H9 (cell line): ENCODE results near the gene ATAD1. TPM values are rescaled to one million over a fixed set of nuclear protein-coding genes. Genes with fewer than 3 reads are reported as not detected.

Experiments
- DNase-seq: peaks from one replicate; pipeline ENCODE4 v3.0.0-alpha.2; 2017
- H2AFZ ChIP-seq: one replicate; pipeline ENCODE4 v1.6.1; 2013; ENCODE audit warnings: mild to moderate bottlenecking, low read length, control low read depth, moderate library complexity
- H2AK5ac ChIP-seq: 2 replicates; pipeline ENCODE4 v1.6.1; 2013; ENCODE audit warnings: low read length, control low read depth, mixed read lengths; ENCODE audit not compliant: insufficient read length
- H2BK120ac ChIP-seq: one replicate; pipeline ENCODE4 v1.6.1; 2013; ENCODE audit warnings: low read depth, mild to moderate bottlenecking, low read length, control low read depth, inconsistent platforms; ENCODE audit not compliant: poor library complexity, severe bottlenecking
- H2BK12ac ChIP-seq: 2 replicates; pipeline ENCODE4 v1.6.1; 2013; ENCODE audit warnings: low read length, control low read depth, mixed read lengths, low read depth; ENCODE audit not compliant: insufficient read length
- H2BK15ac ChIP-seq: 2 replicates; pipeline ENCODE4 v1.6.1; 2013; ENCODE audit warnings: low read depth, low read length, control low read depth
- H2BK20ac ChIP-seq: one replicate; pipeline ENCODE4 v1.6.1; 2013; ENCODE audit warnings: low read depth, mild to moderate bottlenecking, low read length, control low read depth, inconsistent platforms; ENCODE audit not compliant: poor library complexity, severe bottlenecking
- H2BK5ac ChIP-seq: 2 replicates; pipeline ENCODE4 v1.6.1; 2013; ENCODE audit warnings: low read length, control low read depth, mixed read lengths; ENCODE audit not compliant: insufficient read length
- H3K14ac ChIP-seq: 2 replicates; pipeline ENCODE4 v1.6.1; 2013; ENCODE audit warnings: low read length, control low read depth; ENCODE audit not compliant: insufficient read depth
- H3K18ac ChIP-seq: 2 replicates; pipeline ENCODE4 v1.6.1; 2013; ENCODE audit warnings: low read depth, mild to moderate bottlenecking, mixed read lengths, low read length, control low read depth; ENCODE audit not compliant: insufficient read length
- H3K23ac ChIP-seq: 2 replicates; pipeline ENCODE4 v1.6.1; 2013; ENCODE audit warnings: low read length, control low read depth, mixed read lengths, low read depth; ENCODE audit not compliant: insufficient read length
- H3K23me2 ChIP-seq: 2 replicates; pipeline ENCODE4 v1.6.1; 2013; ENCODE audit warnings: low read depth, mild to moderate bottlenecking, mixed read lengths, low read length, control low read depth; ENCODE audit not compliant: insufficient read length, poor library complexity, severe bottlenecking
- H3K27ac ChIP-seq: 2 replicates; pipeline ENCODE4 v1.5.1; 2013; ENCODE audit warnings: low read length, control low read depth, mixed read lengths, low read depth; ENCODE audit not compliant: insufficient read length
- H3K27me3 ChIP-seq: 2 replicates; pipeline ENCODE4 v1.6.1; 2013; ENCODE audit warnings: low read length, control low read depth, inconsistent platforms; ENCODE audit not compliant: insufficient read depth
- H3K4ac ChIP-seq: 2 replicates; pipeline ENCODE4 v1.6.1; 2013; ENCODE audit warnings: low read depth, mild to moderate bottlenecking, control low read depth, inconsistent platforms, low read length, moderate library complexity
- H3K4me1 ChIP-seq: 2 replicates; pipeline ENCODE4 v1.6.1; 2013; ENCODE audit warnings: low read length, control low read depth, inconsistent platforms; ENCODE audit not compliant: insufficient read depth
- H3K4me2 ChIP-seq: 2 replicates; pipeline ENCODE4 v1.6.1; 2013; ENCODE audit warnings: low read length, control low read depth, mixed read lengths; ENCODE audit not compliant: insufficient read length, insufficient read depth
- H3K56ac ChIP-seq: 2 replicates; pipeline ENCODE4 v1.6.1; 2013; ENCODE audit warnings: low read depth, mild to moderate bottlenecking, mixed read lengths, low read length, control low read depth; ENCODE audit not compliant: insufficient read length
- H3K79me1 ChIP-seq: 2 replicates; pipeline ENCODE4 v1.6.1; 2013; ENCODE audit warnings: low read depth, mild to moderate bottlenecking, moderate library complexity, low read length, control low read depth, inconsistent platforms; ENCODE audit not compliant: insufficient read depth, poor library complexity, severe bottlenecking
- H3K79me2 ChIP-seq: 2 replicates; pipeline ENCODE4 v1.6.1; 2013; ENCODE audit warnings: low read length, control low read depth, inconsistent platforms; ENCODE audit not compliant: insufficient read depth
- H3K9ac ChIP-seq: 2 replicates; pipeline ENCODE4 v1.6.1; 2013; ENCODE audit warnings: low read length, control low read depth, mixed read lengths; ENCODE audit not compliant: insufficient read length; ENCODE audit errors: extremely low read depth
- H3K9me3 ChIP-seq: one replicate; pipeline ENCODE4 v1.6.1; 2013; ENCODE audit warnings: low read depth, low read length, inconsistent platforms; ENCODE audit not compliant: control insufficient read depth
- H3T11ph ChIP-seq: one replicate; pipeline ENCODE4 v1.6.1; 2013; ENCODE audit warnings: mild to moderate bottlenecking, low read length, control low read depth, inconsistent platforms
- H4K20me1 ChIP-seq: one replicate; pipeline ENCODE4 v1.6.1; 2013; ENCODE audit not compliant: control insufficient read depth, insufficient read length, insufficient read depth
- H4K5ac ChIP-seq: 2 replicates; pipeline ENCODE4 v1.6.1; 2013; ENCODE audit warnings: low read depth, mild to moderate bottlenecking, mixed read lengths, low read length, control low read depth; ENCODE audit not compliant: insufficient read length
- H4K8ac ChIP-seq: replicated peaks from 2 replicates; pipeline ENCODE4 v1.6.1; 2013; ENCODE audit warnings: low read length, control low read depth, mixed read lengths, low read depth; ENCODE audit not compliant: insufficient read length
- H4K91ac ChIP-seq: 2 replicates; pipeline ENCODE4 v1.6.1; 2013; ENCODE audit warnings: low read depth, mild to moderate bottlenecking, moderate library complexity, mixed read lengths, low read length, control low read depth; ENCODE audit not compliant: insufficient read length
- H3K27ac Mint-ChIP-seq, 3 experiments: 2 replicates in 2 of 3; 3 replicates in 1 of 3; pipeline ENCODE4 v1.8.0; 2020 to 2021; ENCODE audit warnings: mixed read lengths in 3 of 3, mild to moderate bottlenecking in 1 of 3, moderate library complexity in 1 of 3
- H3K27me3 Mint-ChIP-seq: 2 replicates; pipeline ENCODE4 v1.8.0; 2021; ENCODE audit warnings: low read depth, mild to moderate bottlenecking, moderate library complexity, mixed read lengths
- H3K36me3 Mint-ChIP-seq, 3 experiments: 2 replicates in 2 of 3; 3 replicates in 1 of 3; pipeline ENCODE4 v1.8.0; 2020 to 2021; ENCODE audit warnings: low read depth in 3 of 3, mixed read lengths in 3 of 3; ENCODE audit not compliant: insufficient read depth in 1 of 3
- H3K4me1 Mint-ChIP-seq, 2 experiments: 2 replicates each; pipeline ENCODE4 v1.8.0; 2020; ENCODE audit warnings: mixed read lengths in 2 of 2
- H3K4me3 Mint-ChIP-seq, 2 experiments: 2 replicates in 1 of 2; 3 replicates in 1 of 2; pipeline ENCODE4 v1.8.0; 2020 to 2021; ENCODE audit warnings: mild to moderate bottlenecking in 2 of 2, mixed read lengths in 2 of 2, moderate library complexity in 1 of 2
- H3K9me3 Mint-ChIP-seq, 2 experiments: 2 replicates in 1 of 2; 3 replicates in 1 of 2; pipeline ENCODE4 v1.8.0; 2020; ENCODE audit warnings: mild to moderate bottlenecking in 2 of 2, mixed read lengths in 2 of 2, moderate library complexity in 1 of 2
- CTCF ChIP-seq: fragments of 200-600 bp; sonication (generic); conservative IDR thresholded peaks from 3 replicates; pipeline ENCODE4 v1.8.0; 2021; ENCODE audit warnings: antibody characterized with exemption, mild to moderate bottlenecking
- WGBS: extraction: QIAGEN DNeasy Blood & Tissue Kit; methylation state at CpG from one replicate; pipeline ENCODE4 v1.1.7; 2013; ENCODE audit warnings: missing lambda C conversion rate, low lambda C conversion rate, mixed read lengths; ENCODE audit not compliant: insufficient read length; ENCODE audit errors: extremely low coverage; 5-methylcytosine and 5-hydroxymethylcytosine counted together
- total RNA-seq: library from RNA; stranded (reverse); gene quantifications from 2 replicates; pipeline ENCODE4 v1.2.1, GENCODE V29; 2021

The ATAD1 gene
- total RNA-seq, 1 experiment from 2014 or later, result 38.7 TPM

GRCh38 chr10:87716348-87716670, 101.7 kb downstream of the ATAD1 start:
- H3K9ac ChIP-seq, result no peak overlapping the region
- Mint-ChIP-seq H3K27ac (peak overlapping the region in 1 of 3 experiments; percentile 19; a peak in 2 of 7 replicates), H3K4me3 (no peak overlapping the region), H3K27me3 (no peaks in the 10 kb centered on the region), H3K9me3 (no peaks in the 10 kb centered on the region), H3K36me3 (peaks cover 1 to 30% (median 17%) of the 10 kb centered on the region in 3 experiments; a peak in 5 of 7 replicates), H3K4me1 (peaks cover 4 to 11% of the 10 kb centered on the region in 2 experiments)
- H2AFZ ChIP-seq, result no peak overlapping the region
- no peaks in the 10 kb centered on the region for H3K27me3 ChIP-seq
- no peaks in the 10 kb centered on the region for H3K23me2 ChIP-seq
- no peaks in the 10 kb centered on the region for H3K4me1 ChIP-seq
- no peak overlapping the region for H2AK5ac ChIP-seq
- no peak overlapping the region for H3T11ph ChIP-seq
- no peak overlapping the region for H4K8ac ChIP-seq
- H2BK20ac ChIP-seq, result no peak overlapping the region
- no peak overlapping the region for H3K27ac ChIP-seq
- H2BK15ac ChIP-seq, result no peak overlapping the region
- no peak overlapping the region for H3K23ac ChIP-seq
- no peaks in the 10 kb centered on the region for H3K79me1 ChIP-seq
- no peaks in the 10 kb centered on the region for H3K9me3 ChIP-seq
- no peak overlapping the region for H3K4me2 ChIP-seq
- no CpG with 5 or more reads among the region's 4 CpGs for WGBS
- no peak overlapping the region for H4K91ac ChIP-seq
- DNase-seq, result no peak
- H3K79me2 ChIP-seq, result no peaks in the 10 kb centered on the region
- H3K4ac ChIP-seq, result no peak overlapping the region
- H2BK5ac ChIP-seq, result no peak overlapping the region
- no peak for TF ChIP-seq CTCF
- H3K18ac ChIP-seq, result no peak overlapping the region
- no peak overlapping the region for H4K5ac ChIP-seq
- H2BK120ac ChIP-seq, result no peak overlapping the region
- H4K20me1 ChIP-seq, result no peaks in the 10 kb centered on the region
- H2BK12ac ChIP-seq, result no peak overlapping the region
- H3K14ac ChIP-seq, result no peak overlapping the region
- no peak overlapping the region for H3K56ac ChIP-seq
